HEK293 (cell line): ENCODE data around the gene IRF1.
A peak's percentile ranks its signal among the peaks of the same experiment; 100 is the strongest.

Source experiments
- FEZF1 ChIP-seq: fragments of 450-650 bp; formaldehyde crosslinking; IDR thresholded peaks from 2 replicates; pipeline ENCODE4 v1.5.1; 2016; ENCODE audit warnings: missing biosample characterization, missing genetic modification characterization
- KLF9 ChIP-seq: fragments of 450-650 bp; formaldehyde crosslinking; IDR thresholded peaks from 2 replicates; pipeline ENCODE4 v1.5.1; 2016; ENCODE audit warnings: missing biosample characterization, missing genetic modification characterization, low read depth
- SP7 ChIP-seq: fragments of 450-650 bp; formaldehyde crosslinking; IDR thresholded peaks from 2 replicates; pipeline ENCODE4 v1.5.1; 2016; ENCODE audit warnings: missing biosample characterization, missing genetic modification characterization
- ZFP37 ChIP-seq: fragments of 450-650 bp; formaldehyde crosslinking; IDR thresholded peaks from 2 replicates; pipeline ENCODE4 v1.5.1; 2016; ENCODE audit warnings: missing biosample characterization, missing genetic modification characterization
- ZNF112 ChIP-seq: fragments of 450-650 bp; formaldehyde crosslinking; IDR thresholded peaks from 2 replicates; pipeline ENCODE4 v1.5.0; 2017; ENCODE audit warnings: missing biosample characterization, missing genetic modification characterization
- ZNF174 ChIP-seq: fragments of 450-650 bp; formaldehyde crosslinking; IDR thresholded peaks from 2 replicates; pipeline ENCODE4 v1.5.0; 2017; ENCODE audit warnings: missing biosample characterization, mild to moderate bottlenecking, missing genetic modification characterization
- ZNF501 ChIP-seq: fragments of 450-650 bp; formaldehyde crosslinking; IDR thresholded peaks from 2 replicates; pipeline ENCODE4 v1.5.1; 2016; ENCODE audit warnings: missing biosample characterization, missing genetic modification characterization
- ZNF555 ChIP-seq: fragments of 450-650 bp; formaldehyde crosslinking; conservative IDR thresholded peaks from 2 replicates; pipeline ENCODE4 v1.5.1; 2017; ENCODE audit warnings: missing biosample characterization, mild to moderate bottlenecking, missing genetic modification characterization, inconsistent platforms
- ZNF561 ChIP-seq: fragments of 450-650 bp; IDR thresholded peaks from 2 replicates; pipeline ENCODE4 v1.5.1; 2018; ENCODE audit warnings: missing biosample characterization, missing genetic modification characterization, borderline replicate concordance
- ZNF76 ChIP-seq: fragments of 450-650 bp; formaldehyde crosslinking; IDR thresholded peaks from 2 replicates; pipeline ENCODE4; 2016; ENCODE audit warnings: low read depth, missing biosample characterization, missing genetic modification characterization, borderline replicate concordance
- ZXDB ChIP-seq: fragments of 450-650 bp; formaldehyde crosslinking; IDR thresholded peaks from 2 replicates; pipeline ENCODE4 v1.5.1; 2016; ENCODE audit warnings: missing biosample characterization, missing genetic modification characterization
- TF ChIP-seq, protein P1 (sequence below): fragments of 450-650 bp; formaldehyde crosslinking; conservative IDR thresholded peaks from 2 replicates; pipeline ENCODE4 v1.5.1; 2016; ENCODE audit warnings: low read depth, missing biosample characterization, missing genetic modification characterization
- TF ChIP-seq, protein P2 (sequence below): fragments of 450-650 bp; formaldehyde crosslinking; IDR thresholded peaks from 2 replicates; pipeline ENCODE4 v1.5.1; 2016; ENCODE audit warnings: missing biosample characterization, missing genetic modification characterization
- TF ChIP-seq, protein P3 (sequence below): fragments of 450-650 bp; formaldehyde crosslinking; IDR thresholded peaks from 2 replicates; pipeline ENCODE4 v1.5.1; 2016; ENCODE audit warnings: missing biosample characterization, missing genetic modification characterization
- TF ChIP-seq, protein P4 (sequence below): fragments of 450-650 bp; formaldehyde crosslinking; IDR thresholded peaks from 2 replicates; pipeline ENCODE4 v1.5.1; 2016; ENCODE audit warnings: missing biosample characterization, missing genetic modification characterization
- TF ChIP-seq, protein P5 (sequence below): fragments of 450-650 bp; formaldehyde crosslinking; IDR thresholded peaks from 2 replicates; pipeline ENCODE4 v1.5.1; 2016; ENCODE audit warnings: missing biosample characterization, missing genetic modification characterization, borderline replicate concordance

Gene IRF1

DNA sequence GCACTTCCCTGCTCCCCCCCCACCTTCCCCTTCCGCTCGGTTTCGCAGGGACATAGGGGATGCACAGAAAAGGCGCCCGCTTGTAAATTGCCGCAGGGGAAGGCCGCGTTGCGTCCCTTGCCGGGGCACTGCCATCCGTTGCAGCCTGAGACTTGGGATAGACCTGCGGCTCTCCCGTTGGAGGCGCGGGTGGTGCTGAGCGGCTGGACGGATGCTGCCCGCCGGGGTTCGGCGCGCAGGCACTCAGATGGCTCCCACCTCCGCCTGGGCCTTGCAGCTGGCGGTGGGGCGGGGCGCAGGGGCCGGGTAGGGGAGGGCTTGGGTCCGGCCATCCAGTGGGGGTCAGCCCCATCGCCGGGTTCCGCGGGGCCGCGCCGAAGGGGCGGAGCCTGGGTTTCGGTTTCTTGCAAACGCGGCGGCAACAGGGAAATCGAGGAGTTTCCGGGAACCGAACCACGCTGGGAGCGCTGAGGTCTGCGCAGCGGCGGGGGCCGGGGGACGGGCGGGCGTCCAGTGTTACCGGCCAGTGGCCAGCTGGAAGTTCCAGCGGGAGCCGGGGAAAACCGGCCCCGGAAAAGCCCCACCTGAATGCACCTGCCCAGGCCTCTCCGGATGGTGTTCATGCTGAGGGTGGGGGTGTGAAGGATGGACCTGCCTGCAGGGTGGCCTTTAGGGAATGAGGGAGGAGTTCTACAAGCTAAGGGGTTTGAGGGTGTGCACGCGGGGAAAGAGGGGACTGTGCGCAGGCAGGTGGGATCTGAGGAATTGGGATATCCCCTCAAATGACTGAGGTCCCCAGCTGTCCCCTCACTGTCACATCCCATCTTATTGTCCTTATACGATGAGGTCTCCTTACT is 6.3 kb upstream of the IRF1 start (continued):
- TF ChIP-seq, protein P1, sequence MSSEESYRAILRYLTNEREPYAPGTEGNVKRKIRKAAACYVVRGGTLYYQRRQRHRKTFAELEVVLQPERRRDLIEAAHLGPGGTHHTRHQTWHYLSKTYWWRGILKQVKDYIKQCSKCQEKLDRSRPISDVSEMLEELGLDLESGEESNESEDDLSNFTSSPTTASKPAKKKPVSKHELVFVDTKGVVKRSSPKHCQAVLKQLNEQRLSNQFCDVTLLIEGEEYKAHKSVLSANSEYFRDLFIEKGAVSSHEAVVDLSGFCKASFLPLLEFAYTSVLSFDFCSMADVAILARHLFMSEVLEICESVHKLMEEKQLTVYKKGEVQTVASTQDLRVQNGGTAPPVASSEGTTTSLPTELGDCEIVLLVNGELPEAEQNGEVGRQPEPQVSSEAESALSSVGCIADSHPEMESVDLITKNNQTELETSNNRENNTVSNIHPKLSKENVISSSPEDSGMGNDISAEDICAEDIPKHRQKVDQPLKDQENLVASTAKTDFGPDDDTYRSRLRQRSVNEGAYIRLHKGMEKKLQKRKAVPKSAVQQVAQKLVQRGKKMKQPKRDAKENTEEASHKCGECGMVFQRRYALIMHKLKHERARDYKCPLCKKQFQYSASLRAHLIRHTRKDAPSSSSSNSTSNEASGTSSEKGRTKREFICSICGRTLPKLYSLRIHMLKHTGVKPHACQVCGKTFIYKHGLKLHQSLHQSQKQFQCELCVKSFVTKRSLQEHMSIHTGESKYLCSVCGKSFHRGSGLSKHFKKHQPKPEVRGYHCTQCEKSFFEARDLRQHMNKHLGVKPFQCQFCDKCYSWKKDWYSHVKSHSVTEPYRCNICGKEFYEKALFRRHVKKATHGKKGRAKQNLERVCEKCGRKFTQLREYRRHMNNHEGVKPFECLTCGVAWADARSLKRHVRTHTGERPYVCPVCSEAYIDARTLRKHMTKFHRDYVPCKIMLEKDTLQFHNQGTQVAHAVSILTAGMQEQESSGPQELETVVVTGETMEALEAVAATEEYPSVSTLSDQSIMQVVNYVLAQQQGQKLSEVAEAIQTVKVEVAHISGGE (tag by site-specific recombination): peak; percentile 11
- TF ChIP-seq ZXDB (tag by site-specific recombination): peak; percentile 67
- TF ChIP-seq FEZF1 (tag by site-specific recombination): 0 out of 2 replicates have a peak, but pooled peaks have one; percentile 9
- TF ChIP-seq, protein P2, sequence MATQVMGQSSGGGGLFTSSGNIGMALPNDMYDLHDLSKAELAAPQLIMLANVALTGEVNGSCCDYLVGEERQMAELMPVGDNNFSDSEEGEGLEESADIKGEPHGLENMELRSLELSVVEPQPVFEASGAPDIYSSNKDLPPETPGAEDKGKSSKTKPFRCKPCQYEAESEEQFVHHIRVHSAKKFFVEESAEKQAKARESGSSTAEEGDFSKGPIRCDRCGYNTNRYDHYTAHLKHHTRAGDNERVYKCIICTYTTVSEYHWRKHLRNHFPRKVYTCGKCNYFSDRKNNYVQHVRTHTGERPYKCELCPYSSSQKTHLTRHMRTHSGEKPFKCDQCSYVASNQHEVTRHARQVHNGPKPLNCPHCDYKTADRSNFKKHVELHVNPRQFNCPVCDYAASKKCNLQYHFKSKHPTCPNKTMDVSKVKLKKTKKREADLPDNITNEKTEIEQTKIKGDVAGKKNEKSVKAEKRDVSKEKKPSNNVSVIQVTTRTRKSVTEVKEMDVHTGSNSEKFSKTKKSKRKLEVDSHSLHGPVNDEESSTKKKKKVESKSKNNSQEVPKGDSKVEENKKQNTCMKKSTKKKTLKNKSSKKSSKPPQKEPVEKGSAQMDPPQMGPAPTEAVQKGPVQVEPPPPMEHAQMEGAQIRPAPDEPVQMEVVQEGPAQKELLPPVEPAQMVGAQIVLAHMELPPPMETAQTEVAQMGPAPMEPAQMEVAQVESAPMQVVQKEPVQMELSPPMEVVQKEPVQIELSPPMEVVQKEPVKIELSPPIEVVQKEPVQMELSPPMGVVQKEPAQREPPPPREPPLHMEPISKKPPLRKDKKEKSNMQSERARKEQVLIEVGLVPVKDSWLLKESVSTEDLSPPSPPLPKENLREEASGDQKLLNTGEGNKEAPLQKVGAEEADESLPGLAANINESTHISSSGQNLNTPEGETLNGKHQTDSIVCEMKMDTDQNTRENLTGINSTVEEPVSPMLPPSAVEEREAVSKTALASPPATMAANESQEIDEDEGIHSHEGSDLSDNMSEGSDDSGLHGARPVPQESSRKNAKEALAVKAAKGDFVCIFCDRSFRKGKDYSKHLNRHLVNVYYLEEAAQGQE (tag by site-specific recombination): no peak
- TF ChIP-seq, protein P3, sequence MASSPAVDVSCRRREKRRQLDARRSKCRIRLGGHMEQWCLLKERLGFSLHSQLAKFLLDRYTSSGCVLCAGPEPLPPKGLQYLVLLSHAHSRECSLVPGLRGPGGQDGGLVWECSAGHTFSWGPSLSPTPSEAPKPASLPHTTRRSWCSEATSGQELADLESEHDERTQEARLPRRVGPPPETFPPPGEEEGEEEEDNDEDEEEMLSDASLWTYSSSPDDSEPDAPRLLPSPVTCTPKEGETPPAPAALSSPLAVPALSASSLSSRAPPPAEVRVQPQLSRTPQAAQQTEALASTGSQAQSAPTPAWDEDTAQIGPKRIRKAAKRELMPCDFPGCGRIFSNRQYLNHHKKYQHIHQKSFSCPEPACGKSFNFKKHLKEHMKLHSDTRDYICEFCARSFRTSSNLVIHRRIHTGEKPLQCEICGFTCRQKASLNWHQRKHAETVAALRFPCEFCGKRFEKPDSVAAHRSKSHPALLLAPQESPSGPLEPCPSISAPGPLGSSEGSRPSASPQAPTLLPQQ: peak; percentile 25; the same call in 1 of the 2 replicates
- no peak for TF ChIP-seq ZFP37 (tag by site-specific recombination)
- no peak for TF ChIP-seq ZNF555 (tag by site-specific recombination)
- no peak for TF ChIP-seq ZNF174
- TF ChIP-seq, protein P4, sequence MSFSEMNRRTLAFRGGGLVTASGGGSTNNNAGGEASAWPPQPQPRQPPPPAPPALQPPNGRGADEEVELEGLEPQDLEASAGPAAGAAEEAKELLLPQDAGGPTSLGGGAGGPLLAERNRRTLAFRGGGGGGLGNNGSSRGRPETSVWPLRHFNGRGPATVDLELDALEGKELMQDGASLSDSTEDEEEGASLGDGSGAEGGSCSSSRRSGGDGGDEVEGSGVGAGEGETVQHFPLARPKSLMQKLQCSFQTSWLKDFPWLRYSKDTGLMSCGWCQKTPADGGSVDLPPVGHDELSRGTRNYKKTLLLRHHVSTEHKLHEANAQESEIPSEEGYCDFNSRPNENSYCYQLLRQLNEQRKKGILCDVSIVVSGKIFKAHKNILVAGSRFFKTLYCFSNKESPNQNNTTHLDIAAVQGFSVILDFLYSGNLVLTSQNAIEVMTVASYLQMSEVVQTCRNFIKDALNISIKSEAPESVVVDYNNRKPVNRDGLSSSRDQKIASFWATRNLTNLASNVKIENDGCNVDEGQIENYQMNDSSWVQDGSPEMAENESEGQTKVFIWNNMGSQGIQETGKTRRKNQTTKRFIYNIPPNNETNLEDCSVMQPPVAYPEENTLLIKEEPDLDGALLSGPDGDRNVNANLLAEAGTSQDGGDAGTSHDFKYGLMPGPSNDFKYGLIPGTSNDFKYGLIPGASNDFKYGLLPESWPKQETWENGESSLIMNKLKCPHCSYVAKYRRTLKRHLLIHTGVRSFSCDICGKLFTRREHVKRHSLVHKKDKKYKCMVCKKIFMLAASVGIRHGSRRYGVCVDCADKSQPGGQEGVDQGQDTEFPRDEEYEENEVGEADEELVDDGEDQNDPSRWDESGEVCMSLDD (tag by site-specific recombination): peak; percentile 79; the same call in 1 of the 2 replicates
- TF ChIP-seq ZNF76 (tag by site-specific recombination): peak; percentile 36; the same call in 1 of the 2 replicates
- TF ChIP-seq KLF9 (tag by site-specific recombination): 0 out of 2 replicates have a peak, but pooled peaks have one; percentile 28
- no peak; the same call in 1 of the 2 replicates for TF ChIP-seq ZNF501
- TF ChIP-seq SP7 (tag by site-specific recombination): peak; percentile 60; the same call in 1 of the 2 replicates
- TF ChIP-seq ZNF112: no peak
- TF ChIP-seq, protein P5, sequence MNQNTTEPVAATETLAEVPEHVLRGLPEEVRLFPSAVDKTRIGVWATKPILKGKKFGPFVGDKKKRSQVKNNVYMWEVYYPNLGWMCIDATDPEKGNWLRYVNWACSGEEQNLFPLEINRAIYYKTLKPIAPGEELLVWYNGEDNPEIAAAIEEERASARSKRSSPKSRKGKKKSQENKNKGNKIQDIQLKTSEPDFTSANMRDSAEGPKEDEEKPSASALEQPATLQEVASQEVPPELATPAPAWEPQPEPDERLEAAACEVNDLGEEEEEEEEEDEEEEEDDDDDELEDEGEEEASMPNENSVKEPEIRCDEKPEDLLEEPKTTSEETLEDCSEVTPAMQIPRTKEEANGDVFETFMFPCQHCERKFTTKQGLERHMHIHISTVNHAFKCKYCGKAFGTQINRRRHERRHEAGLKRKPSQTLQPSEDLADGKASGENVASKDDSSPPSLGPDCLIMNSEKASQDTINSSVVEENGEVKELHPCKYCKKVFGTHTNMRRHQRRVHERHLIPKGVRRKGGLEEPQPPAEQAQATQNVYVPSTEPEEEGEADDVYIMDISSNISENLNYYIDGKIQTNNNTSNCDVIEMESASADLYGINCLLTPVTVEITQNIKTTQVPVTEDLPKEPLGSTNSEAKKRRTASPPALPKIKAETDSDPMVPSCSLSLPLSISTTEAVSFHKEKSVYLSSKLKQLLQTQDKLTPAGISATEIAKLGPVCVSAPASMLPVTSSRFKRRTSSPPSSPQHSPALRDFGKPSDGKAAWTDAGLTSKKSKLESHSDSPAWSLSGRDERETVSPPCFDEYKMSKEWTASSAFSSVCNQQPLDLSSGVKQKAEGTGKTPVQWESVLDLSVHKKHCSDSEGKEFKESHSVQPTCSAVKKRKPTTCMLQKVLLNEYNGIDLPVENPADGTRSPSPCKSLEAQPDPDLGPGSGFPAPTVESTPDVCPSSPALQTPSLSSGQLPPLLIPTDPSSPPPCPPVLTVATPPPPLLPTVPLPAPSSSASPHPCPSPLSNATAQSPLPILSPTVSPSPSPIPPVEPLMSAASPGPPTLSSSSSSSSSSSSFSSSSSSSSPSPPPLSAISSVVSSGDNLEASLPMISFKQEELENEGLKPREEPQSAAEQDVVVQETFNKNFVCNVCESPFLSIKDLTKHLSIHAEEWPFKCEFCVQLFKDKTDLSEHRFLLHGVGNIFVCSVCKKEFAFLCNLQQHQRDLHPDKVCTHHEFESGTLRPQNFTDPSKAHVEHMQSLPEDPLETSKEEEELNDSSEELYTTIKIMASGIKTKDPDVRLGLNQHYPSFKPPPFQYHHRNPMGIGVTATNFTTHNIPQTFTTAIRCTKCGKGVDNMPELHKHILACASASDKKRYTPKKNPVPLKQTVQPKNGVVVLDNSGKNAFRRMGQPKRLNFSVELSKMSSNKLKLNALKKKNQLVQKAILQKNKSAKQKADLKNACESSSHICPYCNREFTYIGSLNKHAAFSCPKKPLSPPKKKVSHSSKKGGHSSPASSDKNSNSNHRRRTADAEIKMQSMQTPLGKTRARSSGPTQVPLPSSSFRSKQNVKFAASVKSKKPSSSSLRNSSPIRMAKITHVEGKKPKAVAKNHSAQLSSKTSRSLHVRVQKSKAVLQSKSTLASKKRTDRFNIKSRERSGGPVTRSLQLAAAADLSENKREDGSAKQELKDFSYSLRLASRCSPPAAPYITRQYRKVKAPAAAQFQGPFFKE: no peak
- TF ChIP-seq ZNF561 (tag by site-specific recombination): peak; percentile 90; the same call in 1 of the 2 replicates
